SK-N-SH treated with all-trans-retinoic acid at 6 μM for 48 hours (cell line): ENCODE results near the gene CDH22.

Experiments
- RARB ChIP-seq: fragments of 250-450 bp; sonication (Bioruptor Pico); IDR thresholded peaks from 2 replicates; pipeline ENCODE4 v1.8.0; 2021; ENCODE audit warnings: mild to moderate bottlenecking, moderate library complexity
- ZC3H10 ChIP-seq: fragments of 250-450 bp; sonication (Bioruptor Pico); IDR thresholded peaks from 2 replicates; pipeline ENCODE4 v1.5.1; 2021; ENCODE audit warnings: mild to moderate bottlenecking, moderate library complexity
- ZNF70 ChIP-seq: fragments of 450-650 bp; formaldehyde crosslinking; IDR thresholded peaks from 2 replicates; pipeline ENCODE4 v1.5.0; 2020; ENCODE audit warnings: mild to moderate bottlenecking, moderate library complexity

DNA sequence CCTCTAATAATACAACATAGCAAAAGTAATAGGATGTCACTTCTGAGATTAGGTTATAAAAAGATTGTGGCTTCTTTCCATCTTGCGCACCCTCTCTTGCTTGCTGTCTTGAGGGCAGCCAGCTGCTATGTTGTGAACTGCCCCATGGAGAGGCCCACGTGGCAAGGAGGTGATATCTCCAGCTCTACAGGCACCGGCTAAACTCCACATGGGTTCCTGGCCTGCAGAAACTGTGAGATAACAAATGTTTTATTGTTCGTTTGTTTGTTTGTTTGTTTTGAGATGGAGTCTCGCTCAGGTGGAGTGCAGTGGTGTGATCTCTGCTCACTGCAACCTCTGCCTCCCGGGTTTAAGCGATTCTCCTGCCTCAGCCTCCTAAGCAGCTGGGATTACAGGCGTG, 152.2 kb downstream of the CDH22 start:
- no peak for TF ChIP-seq RARB
- no peak for TF ChIP-seq ZC3H10 (CRISPR knock-in tag)
- TF ChIP-seq ZNF70 (CRISPR knock-in tag): no peak
